Measurements from ENCODE around the gene FBXO7. TPM values are rescaled to one million over a fixed set of nuclear protein-coding genes. Genes with fewer than 3 reads are reported as not detected.

The FBXO7 gene
- total RNA-seq: 94.2 and 133 TPM in 2 replicates

GRCh38 chr22:32474635-32475467 lies at the start of gene FBXO7:
Gene FBXO7 (plus strand): TSS chr22:32474811. CDS start chr22:32475003, 192 bp downstream.

Other genes with a start within 250 kb of the FBXO7 start
- 0.22 TPM in 1 of 2 replicates, not detected in the other for gene SLC5A4, start 219.5 kb upstream of the FBXO7 start, total RNA-seq
- gene RFPL3, start 116.9 kb upstream of the FBXO7 start, total RNA-seq: not detected in 2 replicates
- 95.8 and 111 TPM in 2 replicates for gene RTCB, start 62.6 kb upstream of the FBXO7 start, total RNA-seq
- gene BPIFC, start 10.4 kb upstream of the FBXO7 start, total RNA-seq: not detected in 2 replicates